Measurements from ENCODE around the gene UTS2. TPM values are rescaled to one million over a fixed set of nuclear protein-coding genes. Genes with fewer than 3 reads are reported as not detected.

The UTS2 gene, protein sequence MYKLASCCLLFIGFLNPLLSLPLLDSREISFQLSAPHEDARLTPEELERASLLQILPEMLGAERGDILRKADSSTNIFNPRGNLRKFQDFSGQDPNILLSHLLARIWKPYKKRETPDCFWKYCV
- not detected in 2 replicates for total RNA-seq

DNA sequence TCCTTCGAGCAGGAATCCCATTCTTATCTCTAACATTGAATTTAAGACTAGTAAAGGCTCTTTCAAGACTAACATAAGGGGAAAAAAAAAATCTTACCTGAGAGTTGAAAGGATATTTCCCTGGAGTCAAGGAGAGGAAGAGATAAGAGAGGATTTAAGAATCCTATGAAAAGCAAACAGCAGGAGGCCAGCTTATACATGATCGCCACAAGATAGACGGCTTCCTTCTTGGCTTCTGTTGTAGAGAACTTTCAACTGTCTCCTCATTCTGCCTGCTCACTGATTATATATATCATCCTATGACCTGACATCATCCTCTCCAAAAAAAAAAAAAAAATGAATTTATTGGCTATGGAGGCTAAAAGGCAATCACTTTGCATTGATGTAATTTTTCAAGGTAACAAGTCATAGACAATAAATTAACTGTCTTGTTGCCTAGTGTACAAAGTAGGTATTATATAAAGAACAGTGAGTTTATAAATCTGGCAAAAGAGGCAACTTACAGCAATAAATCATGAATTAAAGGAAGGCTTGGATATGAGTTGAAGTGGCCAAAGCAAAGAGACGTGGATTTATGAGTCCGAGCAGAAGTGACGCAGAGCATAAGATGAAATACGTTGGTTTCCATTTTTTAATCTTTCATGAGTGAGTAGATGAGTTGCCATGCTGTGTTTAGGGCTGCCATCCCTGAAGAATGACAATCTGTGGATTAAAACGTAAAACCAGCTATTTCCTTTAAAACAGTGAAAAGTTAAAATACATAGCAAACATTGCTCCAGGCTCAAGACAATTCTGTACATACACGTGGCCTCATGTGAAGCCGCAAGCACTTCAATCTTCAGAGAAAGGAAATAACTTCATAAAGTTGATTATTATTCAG is at the start of gene UTS2:
TSS of gene UTS2 (minus strand) at position 262 of the 880 bp plus-strand sequence. CDS start at position 200, 62 bp downstream.
- DNase-seq (ENCODE audit: low read depth) = no peak

DNA sequence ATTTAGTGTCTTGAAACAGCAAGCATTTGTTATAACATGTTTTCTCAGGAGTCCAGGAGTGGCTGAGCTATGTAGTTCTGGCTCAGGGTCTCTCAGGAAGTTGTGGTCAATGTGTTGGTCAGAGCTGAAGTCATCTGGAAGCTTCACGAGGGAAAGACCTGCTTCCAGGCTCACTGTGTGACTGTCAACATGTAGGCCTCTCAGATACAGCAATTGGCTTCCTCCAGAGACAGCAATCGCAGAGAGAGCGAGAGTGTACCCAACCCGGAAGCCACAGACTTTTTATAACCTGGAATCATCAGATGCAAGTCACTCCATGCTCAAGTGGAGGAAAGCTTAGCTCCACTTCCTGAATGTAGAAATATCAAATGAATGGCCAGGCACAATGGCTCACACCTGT is 46.9 kb upstream of the UTS2 start:
- DNase-seq (ENCODE audit: low read depth) = no peak

DNA sequence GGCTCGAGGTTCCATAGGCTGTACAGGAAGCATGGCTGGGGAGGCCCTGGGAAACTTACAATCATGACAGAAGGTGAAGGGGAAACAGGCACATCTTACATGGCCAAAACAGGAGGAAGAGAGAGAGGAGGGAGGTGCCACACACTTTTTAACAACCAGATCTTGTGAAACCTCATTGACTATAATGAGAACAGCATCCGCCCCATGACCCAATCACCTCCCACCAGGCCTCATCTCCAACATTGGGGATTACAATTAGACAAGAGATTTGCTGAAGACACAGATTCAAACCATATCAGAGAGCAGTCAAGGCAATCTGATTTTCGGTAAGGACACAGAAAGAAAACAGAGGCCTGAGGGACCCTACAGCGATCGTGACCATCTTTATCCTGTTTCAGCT is 46.1 kb upstream of the UTS2 start:
- no peak for DNase-seq (ENCODE audit: low read depth)

DNA sequence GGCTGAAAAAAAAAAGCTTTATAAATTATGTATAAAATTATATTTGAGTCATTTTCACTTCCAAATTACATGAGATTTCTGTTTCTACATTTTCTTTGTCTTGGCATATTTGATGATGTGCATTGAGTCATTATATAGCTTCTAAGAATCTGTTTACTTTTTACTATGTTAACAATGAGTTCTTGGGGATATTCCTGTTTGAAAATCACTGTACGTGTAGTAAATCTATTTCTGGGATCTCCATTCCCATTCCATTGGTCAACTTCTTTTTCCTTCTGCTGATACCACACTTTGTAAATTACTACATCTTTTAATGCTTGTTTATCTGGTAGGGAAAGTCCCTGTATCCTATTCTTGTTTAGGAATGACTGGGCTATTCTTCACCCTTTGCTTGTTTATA is 44.1 kb upstream of the UTS2 start:
- DNase-seq (ENCODE audit: low read depth) = no peak

DNA sequence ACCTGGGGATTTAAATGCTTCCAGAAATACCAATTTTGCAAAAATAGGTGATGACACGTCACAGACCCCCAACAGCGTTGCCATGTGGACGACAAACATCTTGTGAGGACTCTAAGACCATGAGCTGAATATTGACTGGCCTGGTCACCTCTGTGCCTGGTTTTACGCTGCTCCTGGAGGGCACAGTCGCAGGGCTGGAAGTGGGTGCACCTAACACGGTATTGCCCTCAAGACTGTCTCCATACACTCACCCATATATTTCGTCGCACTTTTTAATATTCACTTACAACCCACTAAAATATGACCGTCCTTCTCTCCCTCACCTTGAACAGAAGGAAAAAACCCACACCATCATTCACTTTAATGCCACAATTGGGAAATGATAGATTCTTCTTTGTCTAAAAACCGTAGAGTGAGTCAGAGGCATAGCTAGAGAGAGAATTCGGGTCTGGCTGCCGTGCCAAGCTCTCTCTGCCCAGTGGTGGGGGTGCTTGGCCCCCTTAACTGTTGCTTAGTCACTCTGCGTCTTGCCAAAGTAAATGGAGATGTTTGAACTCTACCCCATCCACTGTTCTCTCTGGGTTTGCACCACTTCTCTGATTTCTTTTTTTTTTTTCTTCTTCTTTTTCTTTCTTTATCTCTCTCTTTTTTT is 40.8 kb upstream of the UTS2 start:
- DNase-seq (ENCODE audit: low read depth) = no peak

DNA sequence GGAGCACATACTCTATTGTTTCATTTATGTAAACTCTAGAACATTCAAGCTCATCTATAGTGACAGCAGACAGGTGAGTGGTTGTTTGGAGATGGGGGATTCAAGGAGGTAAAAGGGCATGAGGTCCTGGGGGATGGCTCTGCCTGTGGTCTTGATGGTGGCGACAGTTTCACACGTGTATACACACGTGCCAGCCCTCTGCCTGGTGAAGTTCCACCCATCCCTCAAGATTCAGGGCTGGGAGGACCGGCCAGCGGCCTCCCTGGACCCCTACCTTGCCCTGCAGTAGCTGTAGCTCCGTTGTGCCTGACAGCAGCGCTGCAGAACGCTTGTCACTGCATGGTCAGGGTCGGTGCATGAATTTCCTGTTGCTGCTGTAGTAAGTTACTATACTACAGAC is 38.9 kb upstream of the UTS2 start:
- no peak for DNase-seq (ENCODE audit: low read depth)

DNA sequence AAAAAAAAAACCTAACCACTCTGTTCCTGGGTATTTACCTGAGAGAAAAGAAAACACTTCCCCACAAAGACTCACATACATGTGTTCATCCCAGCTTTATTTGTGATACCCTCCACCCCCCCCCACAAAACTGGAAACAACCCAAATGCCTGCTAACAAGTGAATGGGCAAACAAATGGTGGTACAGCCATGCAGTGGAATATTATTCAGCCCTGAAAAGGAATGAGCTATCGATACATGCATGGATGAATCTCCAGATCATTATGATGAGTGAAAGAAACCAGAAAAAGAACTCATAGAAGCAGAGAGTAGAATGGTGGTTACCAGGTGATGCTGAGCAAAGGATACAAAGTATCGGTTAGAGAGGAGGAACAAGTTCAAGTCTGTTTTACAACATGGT is 38.0 kb upstream of the UTS2 start:
- DNase-seq (ENCODE audit: low read depth) = no peak

DNA sequence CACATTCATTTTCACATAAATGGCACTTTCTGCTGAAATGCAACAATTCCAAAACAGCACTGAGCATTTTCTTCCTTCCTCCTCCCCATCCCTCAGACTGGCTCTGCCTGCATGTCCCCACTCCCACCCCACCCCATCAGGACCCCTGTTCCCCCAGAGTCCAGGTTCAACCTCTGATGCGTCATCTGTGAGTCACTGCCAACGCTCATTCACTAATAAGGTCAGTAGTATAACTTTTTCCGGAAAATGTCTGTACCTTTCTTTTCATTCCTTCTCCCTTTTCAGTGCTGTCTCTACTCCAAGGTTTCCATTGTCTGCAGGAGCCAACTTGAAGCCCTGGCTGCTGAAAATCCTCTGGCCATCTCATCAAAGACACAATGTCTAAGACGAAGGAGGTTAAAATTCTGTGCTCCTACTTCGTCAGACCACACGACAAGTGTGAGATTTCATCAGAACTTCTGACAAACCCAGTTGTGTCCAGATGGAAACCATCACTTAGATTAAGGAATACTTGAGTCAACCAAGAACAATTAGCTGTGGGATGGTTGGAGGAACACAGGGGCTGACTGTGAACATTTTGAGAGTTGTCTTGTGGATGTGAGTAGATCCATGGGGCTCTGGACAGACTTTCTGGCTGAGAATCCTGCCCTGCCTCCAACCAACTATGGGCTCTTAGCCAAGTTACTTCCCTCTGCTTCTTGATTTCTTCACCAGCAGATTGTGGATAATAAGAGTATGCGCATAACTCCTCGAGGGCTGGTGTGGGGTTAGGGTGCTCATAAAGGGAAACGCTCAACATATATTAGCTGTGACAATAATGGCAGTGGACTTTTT is 35.6 kb upstream of the UTS2 start:
- no peak for DNase-seq (ENCODE audit: low read depth)

DNA sequence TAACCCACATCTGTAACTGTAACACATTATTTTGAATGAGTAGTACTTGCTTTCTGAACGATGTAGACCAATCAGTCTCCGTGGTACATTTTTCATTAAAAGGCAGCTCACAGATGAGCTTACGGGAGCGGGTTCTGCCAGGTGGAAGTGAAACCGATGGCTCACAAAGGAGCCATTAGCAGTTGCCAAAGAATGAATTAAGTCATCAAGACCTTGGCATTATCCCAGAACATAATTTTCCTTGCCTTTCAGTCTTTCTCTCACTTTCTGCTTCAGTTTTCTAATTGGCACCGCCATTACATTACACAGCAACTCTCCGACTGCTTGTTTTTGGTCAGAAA is 33.5 kb upstream of the UTS2 start:
- DNase-seq (ENCODE audit: low read depth) = peak; percentile 12

DNA sequence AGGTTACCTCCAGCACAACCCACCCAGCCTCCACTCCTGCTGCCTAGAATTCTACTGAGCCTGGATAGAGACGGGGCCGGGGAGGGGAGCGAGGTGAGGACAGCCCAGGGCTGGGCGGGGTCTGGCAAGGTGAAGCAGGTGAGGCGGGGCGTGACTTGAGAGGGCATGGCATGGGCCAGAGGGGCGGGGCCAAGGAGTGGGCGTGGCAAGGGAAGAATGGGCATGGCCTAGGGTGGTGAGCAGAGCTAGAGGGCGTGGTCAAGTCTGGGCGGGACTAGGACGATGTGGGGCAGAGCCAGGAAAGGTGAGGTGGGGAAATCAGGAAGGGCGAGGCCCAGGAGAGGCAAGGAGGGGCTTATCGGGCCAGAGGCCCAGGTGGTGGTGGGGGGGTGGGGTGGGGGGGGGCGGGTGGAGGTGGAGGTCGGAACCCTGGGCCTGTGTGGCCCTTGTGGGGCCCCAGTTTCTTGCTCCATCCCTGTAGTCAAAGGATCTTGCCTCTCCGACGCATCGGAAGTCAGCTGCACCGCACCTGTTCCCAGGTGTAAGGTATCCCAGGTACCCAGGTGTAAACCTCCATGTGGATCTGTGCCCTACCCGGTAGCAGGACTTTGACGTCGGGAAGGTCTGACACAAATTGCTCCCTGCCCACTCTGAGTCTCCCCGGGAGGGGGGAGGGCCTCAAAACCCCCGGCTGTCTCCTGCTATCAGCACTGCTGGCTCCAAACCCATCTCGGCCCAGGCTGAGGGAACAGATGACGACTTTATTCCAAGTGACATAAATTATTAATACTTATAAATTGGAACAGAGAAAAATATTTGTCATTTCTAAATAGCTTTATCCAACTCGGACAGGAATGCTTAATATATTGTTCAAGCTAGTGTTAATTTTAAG is 32.9 kb upstream of the UTS2 start:
- no peak for DNase-seq (ENCODE audit: low read depth)

DNA sequence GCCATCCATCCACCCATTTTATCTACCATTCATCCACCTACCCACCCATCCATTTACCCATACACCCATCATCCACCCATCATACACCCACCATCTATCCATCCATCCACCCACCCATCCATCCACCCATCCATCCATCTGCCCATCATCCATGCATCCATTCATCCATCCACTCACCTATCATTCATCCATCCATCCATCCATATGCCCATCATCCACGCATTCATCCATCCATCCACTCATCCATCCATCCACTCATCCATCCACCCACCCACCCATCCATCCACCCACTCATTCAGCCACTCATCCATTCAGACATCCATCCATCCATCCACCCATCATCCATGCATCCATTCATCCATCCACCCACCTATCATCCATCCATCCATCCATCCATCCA is 31.9 kb upstream of the UTS2 start:
- DNase-seq (ENCODE audit: low read depth) = no peak

DNA sequence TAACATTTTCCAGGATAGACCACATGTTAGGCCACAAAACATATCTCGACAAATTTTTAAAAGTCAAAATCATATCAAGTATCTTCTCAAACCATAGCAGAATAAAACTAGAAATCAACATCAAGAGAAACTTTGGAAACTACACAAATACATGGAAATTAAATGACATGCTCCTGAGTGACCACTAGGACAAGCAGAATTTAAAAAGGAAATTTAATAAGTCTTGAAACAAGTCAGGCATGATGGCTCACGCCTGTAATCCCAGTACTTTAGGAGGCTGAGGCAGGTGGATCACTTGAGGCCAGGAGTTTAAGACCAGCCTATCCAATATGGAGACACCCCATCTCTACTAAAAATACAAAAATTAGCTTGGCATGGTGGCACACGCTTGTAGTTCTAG is 26.4 kb upstream of the UTS2 start:
- no peak for DNase-seq (ENCODE audit: low read depth)

DNA sequence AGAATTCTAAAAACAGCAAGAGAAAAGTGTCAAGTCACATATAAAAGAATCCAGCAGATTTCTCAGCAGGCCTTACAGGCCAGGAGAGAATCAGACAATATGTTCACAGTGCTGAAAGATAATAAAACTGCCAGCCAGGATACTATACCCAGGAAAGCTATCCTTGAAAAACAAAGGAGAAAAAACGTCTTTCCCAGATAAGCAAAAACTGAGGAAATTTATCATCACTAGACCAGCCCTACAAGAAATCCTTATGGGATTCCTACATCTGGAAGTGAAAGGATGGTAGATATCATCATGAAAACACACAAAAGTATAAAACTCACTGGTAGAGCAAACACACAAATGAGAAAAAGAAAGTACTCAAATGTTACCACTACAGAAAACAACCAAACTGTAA is 25.2 kb upstream of the UTS2 start:
- no peak for DNase-seq (ENCODE audit: low read depth)

DNA sequence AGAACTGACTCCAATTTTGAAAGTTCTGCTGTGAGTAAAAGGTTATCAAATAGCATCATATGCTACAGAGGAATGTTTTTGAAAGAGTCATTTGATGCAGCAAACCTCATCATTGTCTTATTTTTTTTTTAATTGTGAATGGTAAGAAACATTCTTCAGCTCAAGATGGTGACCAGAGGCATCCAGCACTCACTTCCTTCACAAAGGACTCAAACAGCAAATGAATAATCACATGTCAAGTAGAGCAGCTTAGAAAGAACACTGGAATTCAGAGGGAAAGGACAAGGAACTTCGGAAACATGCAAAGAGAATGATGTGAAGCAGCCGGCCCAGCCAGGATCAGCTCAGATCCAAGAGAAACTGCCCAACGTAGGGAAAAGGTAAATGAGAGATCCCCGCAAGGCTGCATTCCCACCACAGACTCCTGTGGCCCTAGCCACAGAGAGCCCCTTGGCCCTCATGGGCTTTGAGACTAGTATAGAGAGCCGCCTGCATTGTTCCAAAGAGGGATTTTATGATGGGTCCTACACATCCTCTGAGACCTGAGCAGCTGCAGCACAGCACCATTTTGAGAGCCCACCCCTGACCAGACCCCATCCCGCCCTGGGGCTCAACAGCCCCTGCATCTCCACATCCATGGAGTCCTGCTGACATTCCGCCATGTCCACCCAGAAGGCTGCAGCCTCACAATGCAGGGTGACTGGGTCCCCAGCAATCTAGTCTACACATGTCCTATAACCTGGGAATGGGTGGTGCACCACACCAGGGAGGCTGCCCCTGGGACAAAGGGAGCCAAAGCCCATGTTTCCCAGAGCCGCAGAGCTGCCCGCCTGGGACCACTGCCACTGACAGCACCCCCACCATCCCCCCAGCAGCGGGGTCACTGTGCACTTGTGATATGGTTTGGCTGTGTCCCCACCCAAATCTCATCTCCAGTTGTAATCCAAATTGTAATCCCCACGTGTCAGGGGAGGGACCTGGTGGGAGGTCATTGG is 21.2 kb upstream of the UTS2 start:
- no peak for DNase-seq (ENCODE audit: low read depth)

DNA sequence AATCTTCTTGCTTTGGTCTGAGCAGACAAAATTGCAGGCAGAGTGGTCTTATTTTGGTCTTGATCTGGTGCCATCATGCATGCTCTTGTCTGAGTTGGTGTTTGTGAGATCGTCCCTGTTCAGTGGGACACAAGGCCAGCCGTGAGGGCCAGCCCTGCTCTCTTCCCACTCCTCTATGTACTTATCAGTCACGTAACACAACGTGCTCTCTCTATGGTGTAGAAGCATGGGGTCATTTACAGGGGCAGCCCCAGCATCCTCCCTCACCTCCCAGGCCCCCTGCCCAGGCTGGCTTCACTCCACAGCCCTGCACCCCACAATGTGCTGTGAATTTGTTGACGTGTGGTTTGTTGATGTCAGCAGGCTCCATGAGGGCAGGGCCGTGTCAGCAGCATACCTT is 18.3 kb upstream of the UTS2 start:
- no peak for DNase-seq (ENCODE audit: low read depth)

DNA sequence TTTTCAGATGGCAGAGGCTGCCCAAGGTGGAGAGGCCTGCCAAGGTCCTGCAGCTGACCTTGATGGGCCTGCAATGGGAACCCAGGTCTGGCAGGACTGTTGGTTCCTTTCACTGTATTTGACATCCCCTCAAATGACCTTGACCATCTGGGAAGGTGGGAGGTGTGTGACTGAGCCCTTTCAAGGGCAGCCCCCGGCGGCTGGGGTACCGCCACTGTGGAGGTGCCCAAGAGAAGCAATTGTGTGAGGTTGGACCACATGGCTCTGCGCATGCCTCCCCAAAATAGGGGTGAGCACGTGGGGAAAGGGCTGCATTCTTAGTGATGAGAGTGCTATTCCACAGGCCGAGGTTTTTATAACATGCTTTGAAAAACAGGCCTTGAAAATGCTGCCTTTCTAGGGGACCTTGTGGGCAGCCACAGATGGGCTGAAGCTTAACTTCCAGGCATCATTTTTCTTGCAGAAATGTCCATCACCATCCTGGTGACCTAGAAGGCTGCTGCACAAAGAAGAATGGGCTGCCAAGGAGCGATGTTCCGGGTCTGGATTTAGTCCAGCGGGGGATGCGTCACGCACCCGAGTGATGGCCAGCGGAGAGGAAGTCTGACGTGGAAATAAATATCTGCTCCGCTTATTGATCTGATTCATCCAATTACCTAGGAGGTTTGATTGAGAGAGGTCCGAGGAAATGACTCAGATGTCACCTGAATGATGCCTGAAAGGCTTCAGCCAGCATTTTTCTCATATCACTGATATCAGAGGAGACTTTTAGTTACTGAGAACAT is 16.5 kb upstream of the UTS2 start:
- no peak for DNase-seq (ENCODE audit: low read depth)

DNA sequence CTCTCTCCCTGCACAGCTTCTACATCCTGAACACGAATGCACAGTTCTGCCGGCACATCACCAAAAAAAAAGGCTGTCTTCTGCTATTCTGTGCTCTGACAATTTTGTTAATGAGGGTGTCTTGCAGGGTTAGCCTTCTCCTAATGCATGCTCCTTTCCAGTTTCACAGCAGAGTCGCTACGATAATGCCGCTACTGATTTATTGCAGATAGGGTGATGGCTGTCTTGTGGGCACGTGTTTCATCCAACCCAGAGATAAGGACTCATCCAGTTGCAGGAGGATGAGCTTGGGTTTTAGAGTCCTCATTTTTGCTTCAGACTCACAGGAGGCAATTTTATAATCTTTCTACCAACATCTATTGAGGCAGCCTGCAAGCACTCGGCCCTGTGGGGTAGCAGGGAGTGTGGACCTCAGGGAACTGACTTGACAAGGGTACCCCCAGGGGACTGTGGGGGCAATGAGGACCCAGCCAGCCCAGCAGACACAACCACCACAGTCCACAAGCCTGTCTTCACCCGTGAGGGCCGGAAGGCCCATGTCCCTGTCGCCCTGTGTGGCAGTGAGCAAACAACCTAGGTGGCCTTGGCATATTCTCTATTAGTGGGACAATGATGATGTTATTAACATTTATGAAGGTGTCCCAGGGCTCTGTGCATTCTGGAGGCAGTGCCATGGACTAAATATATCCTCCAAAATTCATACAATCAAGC is 15.4 kb upstream of the UTS2 start:
- no peak for DNase-seq (ENCODE audit: low read depth)

DNA sequence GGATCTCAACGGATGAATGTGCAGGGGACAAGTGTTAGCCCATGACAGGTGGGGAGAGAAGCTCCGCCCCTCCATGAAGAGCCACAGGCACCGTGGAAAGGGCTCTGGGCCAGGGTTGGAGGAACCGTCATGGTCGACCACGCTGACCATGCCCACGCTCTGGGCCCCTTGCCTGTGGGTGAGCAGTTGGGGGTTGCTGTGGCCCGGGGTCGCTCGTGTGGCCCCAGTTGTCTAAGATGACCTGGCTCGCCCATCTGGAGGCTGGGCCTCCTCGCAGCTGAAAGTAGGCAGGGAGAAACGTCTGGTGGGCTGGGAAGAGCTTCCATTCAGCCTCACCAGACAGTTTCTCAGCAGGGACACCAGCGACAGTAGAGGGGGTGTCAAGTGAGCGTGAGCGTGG is 13.1 kb upstream of the UTS2 start:
- DNase-seq (ENCODE audit: low read depth) = no peak

Data from renal cortical epithelial cell (primary cell).